PC-9 (cell line): Measurements from ENCODE around the gene RFTN1. TPM values are rescaled to one million over a fixed set of nuclear protein-coding genes. Genes with fewer than 3 reads are reported as not detected.

Experiments used
- BruUV-seq: library from RNA; stranded (reverse); fragments of 400-500 nt; replicated peaks from 2 replicates; lab custom pipeline; 2021; lab: Mats Ljungman, UMichigan
- CTCF ChIA-PET: fragments of 300-600 bp; sonication (Branson Sonifier 250); formaldehyde crosslinking; loops from one replicate; lab custom pipeline; 2022; ENCODE audit warnings: antibody characterized with exemption; lab: Charles Lee
- POLR2A ChIA-PET: fragments of 300-600 bp; sonication (Branson Sonifier 250); formaldehyde crosslinking; loops from one replicate; lab custom pipeline; 2022; ENCODE audit warnings: antibody characterized with exemption; ENCODE audit not compliant: unreplicated experiment; lab: Charles Lee
- DNase-seq, 2 experiments: peaks; one replicate each; pipeline versions ENCODE4 v3.0.0 to v3.0.0-alpha.2; 2015 to 2022; ENCODE audit warnings: mixed read lengths in 1 of 2
- H2AFZ ChIP-seq: fragments of 200-600 bp; sonication (generic); 2 replicates; pipeline ENCODE4 v1.8.1; 2017; ENCODE audit warnings: antibody characterized with exemption
- H3F3A ChIP-seq: fragments of 200-600 bp; sonication (generic); 2 replicates; pipeline ENCODE4 v1.8.1; 2017; ENCODE audit warnings: antibody characterized with exemption, mild to moderate bottlenecking, low read depth; ENCODE audit not compliant: insufficient read depth
- H3K27ac ChIP-seq: fragments of 200-600 bp; sonication (generic); 2 replicates; pipeline ENCODE4 v1.6.1; 2016; ENCODE audit warnings: mixed run types
- H3K27me3 ChIP-seq: fragments of 200-600 bp; sonication (generic); 2 replicates; pipeline ENCODE4 v1.6.1; 2016; ENCODE audit warnings: low read depth, mixed run types; ENCODE audit not compliant: insufficient read depth
- H3K36me3 ChIP-seq: fragments of 200-600 bp; sonication (generic); 2 replicates; pipeline ENCODE4 v1.6.1; 2016; ENCODE audit warnings: low read depth, mixed run types
- H3K4me1 ChIP-seq: fragments of 200-600 bp; sonication (generic); replicated peaks from 2 replicates; pipeline ENCODE4 v1.6.1; 2016; ENCODE audit warnings: mixed run types; ENCODE audit not compliant: insufficient read depth
- H3K4me2 ChIP-seq: fragments of 200-600 bp; sonication (generic); 2 replicates; pipeline ENCODE4 v1.6.1; 2017; ENCODE audit warnings: mixed run types
- H3K4me3 ChIP-seq: fragments of 200-600 bp; sonication (generic); 2 replicates; pipeline ENCODE4 v1.6.1; 2016; ENCODE audit warnings: mixed run types
- H3K79me2 ChIP-seq: fragments of 200-600 bp; sonication (generic); 2 replicates; pipeline ENCODE4 v1.6.1; 2017; ENCODE audit warnings: low read depth, mixed run types
- H3K9me2 ChIP-seq: fragments of 200-600 bp; sonication (generic); 2 replicates; pipeline ENCODE4 v1.8.1; 2017; ENCODE audit warnings: mild to moderate bottlenecking; ENCODE audit not compliant: insufficient read depth
- H3K9me3 ChIP-seq: fragments of 200-600 bp; sonication (generic); 2 replicates; pipeline ENCODE4 v1.8.1; 2016; ENCODE audit warnings: low read depth; ENCODE audit not compliant: insufficient read depth
- H4K20me1 ChIP-seq: fragments of 200-600 bp; sonication (generic); 2 replicates; pipeline ENCODE4 v1.8.1; 2017; ENCODE audit not compliant: insufficient read depth
- CTCF ChIP-seq: fragments of 200-600 bp; sonication (generic); conservative IDR thresholded peaks from 2 replicates; pipeline ENCODE4 v1.6.1; 2017; ENCODE audit warnings: mixed run types, antibody characterized with exemption, mild to moderate bottlenecking, moderate library complexity
- EZH2 ChIP-seq: fragments of 200-600 bp; sonication (generic); IDR thresholded peaks from 2 replicates; pipeline ENCODE4 v1.8.0; 2017; ENCODE audit warnings: antibody characterized with exemption, low read depth
- intact Hi-C: fragments of 100-400 bp; cut with micrococcal nuclease; formaldehyde crosslinking; loops from one replicate; pipeline ENCODE4 v1.10.0; 2022; ENCODE audit not compliant: unreplicated experiment
- total RNA-seq: library from RNA; stranded (reverse); gene quantifications from 2 replicates; pipeline ENCODE4 v1.2.3, GENCODE V29; 2021

RFTN1 gene
- total RNA-seq, 1 experiment from 2014 or later = 0.41 TPM

DNA sequence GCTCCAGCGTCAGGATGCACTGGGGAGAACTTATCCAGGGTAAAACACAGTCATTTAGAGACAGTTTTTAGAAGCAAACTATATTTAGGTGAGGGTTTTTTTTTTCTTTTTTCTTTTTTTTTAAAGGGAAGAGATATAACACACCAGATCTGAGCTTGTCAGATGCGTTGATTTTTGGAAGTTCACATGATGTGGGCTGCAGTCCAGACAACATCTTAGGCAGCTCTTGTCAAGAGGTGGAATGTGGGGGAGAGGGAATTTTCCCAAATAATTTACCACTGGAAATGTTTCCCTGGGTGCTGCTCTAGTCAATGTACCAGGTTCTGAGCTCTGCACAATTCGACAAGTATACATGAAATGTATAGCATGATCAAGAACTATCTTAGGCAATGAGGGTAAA is 155.2 kb downstream of the RFTN1 start:
- ChIA-PET POLR2A (no interaction called here), CTCF (no interaction called here)
- TF ChIP-seq EZH2 (no peak), CTCF (no peak)
- BruUV-seq = no TSS peak
- Histone ChIP-seq H3F3A (no peaks in the 10 kb centered on the region), H3K4me3 (no peak overlapping the region), H3K79me2 (no peaks in the 10 kb centered on the region), H3K9me3 (no peaks in the 10 kb centered on the region), H3K27ac (no peak overlapping the region), H3K4me1 (no peaks in the 10 kb centered on the region), H3K4me2 (no peak overlapping the region), H4K20me1 (no peaks in the 10 kb centered on the region), H3K9me2 (no peaks in the 10 kb centered on the region), H3K36me3 (no peaks in the 10 kb centered on the region), H3K27me3 (no peaks in the 10 kb centered on the region), H2AFZ (no peak overlapping the region)
- DNase-seq = no peak
- intact Hi-C loops = no loop called here

GRCh38 chr3:16357186-16358121 is 156.0 kb downstream of the RFTN1 start:
- POLR2A ChIA-PET = no interaction called here
- Histone ChIP-seq H3K4me3 (no peak overlapping the region), H3F3A (no peaks in the 10 kb centered on the region), H3K4me1 (no peaks in the 10 kb centered on the region), H3K27ac (no peak overlapping the region), H3K9me3 (no peaks in the 10 kb centered on the region), H3K79me2 (no peaks in the 10 kb centered on the region), H3K27me3 (no peaks in the 10 kb centered on the region), H3K36me3 (no peaks in the 10 kb centered on the region), H3K4me2 (no peak overlapping the region), H4K20me1 (no peaks in the 10 kb centered on the region), H2AFZ (no peak overlapping the region), H3K9me2 (no peaks in the 10 kb centered on the region)
- no TSS peak for BruUV-seq
- CTCF ChIA-PET = no interaction called here
- DNase-seq = no peak
- intact Hi-C loops = no loop called here
- no peak for TF ChIP-seq CTCF
- no peak for TF ChIP-seq EZH2

GRCh38 chr3:16355828-16356227 is 157.7 kb downstream of the RFTN1 start:
- TF ChIP-seq EZH2 = no peak
- TF ChIP-seq CTCF = no peak
- Histone ChIP-seq H3K36me3 (no peaks in the 10 kb centered on the region), H3K27ac (no peak overlapping the region), H3K27me3 (no peaks in the 10 kb centered on the region), H3K9me3 (no peaks in the 10 kb centered on the region), H3K4me1 (no peaks in the 10 kb centered on the region), H3K79me2 (no peaks in the 10 kb centered on the region), H3F3A (no peaks in the 10 kb centered on the region), H3K4me3 (no peak overlapping the region), H4K20me1 (no peaks in the 10 kb centered on the region), H3K9me2 (no peaks in the 10 kb centered on the region), H2AFZ (no peak overlapping the region), H3K4me2 (no peak overlapping the region)
- DNase-seq = no peak
- intact Hi-C loops = no loop called here
- ChIA-PET CTCF (no interaction called here), POLR2A (no interaction called here)
- no TSS peak for BruUV-seq
